HL-60/S4 (cell line): ENCODE data around the gene MAPK7.

Experiments used
- in situ Hi-C: fragments of 300-500 bp; cut with MboI; formaldehyde crosslinking; loops from 2 replicates; pipeline ENCODE4 v1.14.3; 2022; ENCODE audit warnings: low sequenced_read_pairs

Gene MAPK7

GRCh38 chr17:19392303-19392702 is 14.0 kb downstream of the MAPK7 start:
- in situ Hi-C loops = no loop called here

GRCh38 chr17:19397556-19398041 is 19.3 kb downstream of the MAPK7 start:
- in situ Hi-C loops = no loop called here

DNA sequence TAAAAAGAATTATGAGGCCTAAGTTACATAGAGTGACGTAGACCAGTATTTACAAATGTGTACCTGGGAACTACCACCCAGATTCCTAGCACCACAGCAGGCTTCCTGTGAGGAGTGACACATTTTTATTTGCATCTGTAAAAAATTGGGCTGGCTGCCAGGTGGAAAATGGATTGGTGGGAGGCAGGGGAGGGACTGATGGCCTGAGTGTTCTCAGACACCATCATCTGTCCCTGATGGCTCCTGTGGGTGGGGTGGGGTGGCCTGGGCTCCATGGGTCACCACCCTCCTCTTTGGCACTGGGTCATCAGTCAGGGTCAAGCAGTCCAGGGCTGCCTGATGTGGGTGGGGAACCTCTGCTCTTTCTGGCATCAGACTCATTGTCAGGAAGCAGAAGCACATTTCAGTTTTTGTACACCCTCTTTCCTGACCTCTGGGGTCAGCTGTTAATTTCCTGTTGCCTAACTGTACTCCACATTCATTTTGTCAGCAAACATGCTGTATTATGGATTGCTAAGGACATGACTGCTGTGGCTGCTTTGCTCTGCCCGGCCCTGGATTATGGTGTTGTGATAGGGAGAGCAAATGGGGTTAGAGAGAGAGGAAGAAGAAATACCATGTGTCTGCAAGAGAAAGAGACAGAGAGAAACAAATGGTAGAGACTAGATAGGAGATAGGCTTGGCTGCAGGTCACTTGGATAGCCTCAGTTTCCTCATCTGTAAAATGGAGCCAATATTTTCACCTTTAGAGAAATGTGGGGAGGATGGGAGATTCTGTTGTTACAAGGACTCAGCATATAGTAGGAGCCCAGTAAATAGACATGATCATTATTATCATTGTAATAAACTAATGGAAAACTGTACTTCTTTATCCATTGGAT is 20.2 kb downstream of the MAPK7 start:
- in situ Hi-C loops = no loop called here

DNA sequence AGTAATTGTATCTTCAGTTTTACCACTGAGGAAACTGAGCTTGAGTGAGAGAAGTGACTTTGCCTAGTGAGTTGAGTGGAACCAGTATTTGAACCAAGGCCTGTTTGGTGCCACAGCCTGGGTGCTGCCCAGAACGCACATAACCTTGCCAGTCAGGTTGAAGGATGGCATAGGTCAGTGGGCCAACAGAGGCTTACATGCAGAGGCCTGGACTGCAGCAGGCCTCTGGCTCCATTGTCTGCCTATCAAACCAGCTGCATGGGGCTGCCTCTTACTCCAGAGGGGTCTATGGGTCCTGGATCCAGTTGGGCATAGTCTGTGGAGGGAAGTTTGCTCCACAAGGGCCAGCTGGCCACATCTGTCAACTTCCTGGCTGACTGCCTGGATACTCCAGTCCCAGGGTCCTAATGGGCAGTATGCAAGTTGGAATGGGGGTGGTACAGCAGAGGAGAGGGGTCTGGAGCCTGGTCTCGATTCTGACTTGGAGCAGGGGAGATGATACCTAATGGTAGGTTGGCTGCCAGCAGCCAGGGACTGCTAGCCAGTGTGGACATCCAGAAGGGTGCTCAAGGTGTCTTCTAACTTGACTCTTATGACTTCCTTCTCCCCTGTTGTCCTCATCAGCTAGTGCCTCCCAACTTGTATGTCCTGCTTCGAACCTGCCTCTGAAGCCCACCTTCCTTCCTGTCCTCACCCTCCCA is 21.6 kb downstream of the MAPK7 start:
- in situ Hi-C loops = no loop called here

DNA sequence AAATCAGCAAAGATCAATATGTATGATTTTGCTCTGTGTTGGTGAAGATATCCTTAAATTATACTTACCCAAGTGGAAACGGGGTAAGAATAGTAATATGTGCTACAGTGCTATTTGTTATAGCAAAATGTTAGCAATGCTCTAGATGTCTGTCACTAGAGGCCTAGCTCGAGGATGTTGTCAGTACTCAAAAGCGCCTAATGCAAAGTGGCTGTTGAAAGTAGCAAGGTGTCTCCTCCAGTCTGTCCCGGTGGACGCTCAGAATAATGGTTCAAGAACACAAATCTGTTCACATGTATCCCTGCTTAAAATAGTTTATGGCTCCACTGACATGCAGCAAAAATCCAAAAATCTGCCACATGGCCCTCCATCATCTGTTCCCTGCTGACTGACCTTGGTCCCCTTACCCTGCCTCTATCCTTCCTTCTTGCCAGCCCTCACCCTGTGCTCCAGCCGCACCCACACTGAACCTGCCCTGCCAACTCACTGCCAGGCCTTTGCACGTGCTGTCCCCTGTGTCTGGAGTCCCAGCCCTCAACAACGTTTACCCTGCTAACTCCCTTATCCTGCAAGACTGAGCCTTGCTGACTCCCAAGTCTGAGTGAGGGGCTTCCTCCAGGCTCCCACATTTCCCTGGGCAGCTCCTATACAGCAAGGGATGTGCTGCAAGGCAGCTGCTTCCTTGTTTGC is 23.2 kb downstream of the MAPK7 start:
- in situ Hi-C loops = no loop called here

GRCh38 chr17:19402171-19402570 is 23.9 kb downstream of the MAPK7 start:
- in situ Hi-C loops = no loop called here

DNA sequence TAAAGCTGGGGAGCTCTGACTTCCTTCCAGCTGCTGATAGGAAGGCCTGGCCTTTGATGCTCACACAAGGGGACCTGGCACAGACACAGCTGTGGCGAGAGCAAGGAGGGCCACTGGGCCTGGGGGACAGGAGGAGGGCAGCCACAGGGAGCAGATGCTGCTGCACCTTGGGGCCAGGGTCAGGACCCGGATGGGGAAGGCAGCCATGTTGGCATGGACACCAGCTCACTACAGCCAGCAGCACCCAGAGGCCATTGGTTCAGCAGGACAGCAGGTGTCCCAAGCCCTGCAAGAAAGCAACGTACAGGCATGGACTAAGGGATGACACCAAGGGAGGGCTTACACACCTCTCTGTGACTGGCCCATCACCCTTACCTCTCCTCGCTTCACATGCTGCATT is 24.7 kb downstream of the MAPK7 start:
- in situ Hi-C loops = no loop called here

GRCh38 chr17:19404264-19404663 is 26.0 kb downstream of the MAPK7 start:
- in situ Hi-C loops = no loop called here

- in situ Hi-C loops = no loop called here
These were observed 26.8 kb downstream of the MAPK7 start for GRCh38 chr17:19405114-19405513.

DNA sequence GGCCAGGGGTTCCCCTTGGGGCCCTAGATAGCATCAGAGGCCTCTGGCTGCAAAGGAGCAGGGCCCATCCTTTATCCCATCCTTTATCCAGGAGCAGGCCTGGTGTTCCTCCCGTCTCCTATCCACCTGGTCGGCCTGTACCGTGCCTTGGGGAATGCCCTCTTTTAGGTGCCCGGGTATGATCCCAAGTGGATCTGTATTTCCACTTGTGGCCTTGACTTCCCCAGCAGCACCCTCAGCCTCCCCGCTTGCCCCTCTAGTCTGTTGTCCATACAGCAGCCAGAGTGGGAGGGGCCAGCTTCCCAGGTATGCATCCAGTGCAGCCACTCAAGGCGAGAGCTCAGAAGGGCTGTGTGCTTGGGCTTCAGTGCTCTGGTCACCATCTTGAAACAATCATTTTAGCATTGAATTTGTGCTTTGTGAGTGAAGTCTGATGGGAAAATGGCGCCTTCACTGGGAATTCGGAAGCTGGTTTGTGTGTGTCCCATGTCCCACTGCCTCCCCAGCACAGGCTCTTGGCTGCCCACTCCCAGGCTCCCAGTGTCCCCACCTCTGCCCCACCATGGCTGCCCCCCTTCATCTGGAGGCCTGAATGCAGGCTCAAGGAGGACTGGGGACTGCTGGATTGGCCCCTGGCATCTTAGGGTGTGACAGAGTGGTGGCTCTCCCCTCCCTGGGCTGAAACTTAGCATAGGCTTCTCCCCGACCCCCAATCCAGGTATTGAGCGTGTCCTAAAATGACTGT is 29.5 kb downstream of the MAPK7 start:
- in situ Hi-C loops = no loop called here

DNA sequence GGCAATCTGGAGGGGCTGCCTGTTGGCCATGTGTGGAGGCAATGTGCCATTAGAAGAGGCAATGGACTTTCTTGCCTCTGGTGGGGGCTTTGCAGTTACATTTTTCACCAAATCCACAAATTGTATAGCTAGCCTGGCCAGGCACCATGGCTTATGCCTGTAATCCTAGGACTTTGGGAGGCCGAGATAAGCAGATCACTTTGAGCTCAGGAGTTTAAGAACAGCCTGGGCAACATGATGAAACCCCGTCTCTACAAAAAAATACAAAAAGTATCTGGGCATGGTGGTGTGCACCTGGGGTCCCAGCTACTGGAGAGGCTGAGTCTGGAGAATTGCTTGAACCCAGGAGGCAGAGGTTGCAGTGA is 30.0 kb downstream of the MAPK7 start:
- in situ Hi-C loops = no loop called here

DNA sequence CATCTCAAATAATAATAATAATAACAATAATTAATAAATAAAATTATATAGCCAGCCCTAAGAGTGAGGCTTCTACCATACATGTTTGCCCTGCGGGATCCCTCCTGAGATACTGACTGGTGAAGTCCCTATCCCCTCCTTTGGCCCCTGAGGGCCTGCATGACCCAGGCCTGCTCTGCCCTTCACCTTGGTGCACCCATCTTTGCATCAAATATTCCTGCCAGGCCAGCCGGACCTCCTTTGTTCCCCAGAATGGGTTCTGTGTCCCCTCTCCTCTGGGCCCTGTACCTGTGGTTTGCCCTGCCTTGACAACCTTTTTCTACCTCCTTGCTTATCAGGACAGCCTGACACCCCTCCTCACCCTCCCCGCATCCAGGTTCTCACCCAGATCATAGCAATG is 30.8 kb downstream of the MAPK7 start:
- in situ Hi-C loops = no loop called here

DNA sequence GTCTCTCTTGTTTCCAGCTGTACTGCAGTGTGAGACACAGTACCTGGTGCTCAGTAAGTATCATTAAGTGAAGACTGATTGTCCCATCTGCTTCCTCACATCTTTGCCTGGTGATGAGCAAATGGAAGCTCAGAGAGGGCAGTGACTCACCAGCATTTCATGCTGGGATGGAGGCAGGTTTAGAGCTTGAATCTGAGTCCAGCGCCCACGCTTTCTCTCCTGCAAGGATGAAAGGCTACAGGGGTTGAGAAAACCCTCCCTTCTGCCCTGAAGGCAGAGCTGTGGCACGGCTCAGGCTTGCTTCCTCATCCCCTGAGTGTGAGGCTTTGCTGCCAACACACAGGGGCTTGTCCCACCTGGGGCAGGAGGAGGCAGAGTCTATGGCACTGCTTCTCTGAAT is 31.2 kb downstream of the MAPK7 start:
- in situ Hi-C loops = no loop called here

- in situ Hi-C loops = no loop called here
These were observed 31.8 kb downstream of the MAPK7 start for GRCh38 chr17:19410091-19410490.

DNA sequence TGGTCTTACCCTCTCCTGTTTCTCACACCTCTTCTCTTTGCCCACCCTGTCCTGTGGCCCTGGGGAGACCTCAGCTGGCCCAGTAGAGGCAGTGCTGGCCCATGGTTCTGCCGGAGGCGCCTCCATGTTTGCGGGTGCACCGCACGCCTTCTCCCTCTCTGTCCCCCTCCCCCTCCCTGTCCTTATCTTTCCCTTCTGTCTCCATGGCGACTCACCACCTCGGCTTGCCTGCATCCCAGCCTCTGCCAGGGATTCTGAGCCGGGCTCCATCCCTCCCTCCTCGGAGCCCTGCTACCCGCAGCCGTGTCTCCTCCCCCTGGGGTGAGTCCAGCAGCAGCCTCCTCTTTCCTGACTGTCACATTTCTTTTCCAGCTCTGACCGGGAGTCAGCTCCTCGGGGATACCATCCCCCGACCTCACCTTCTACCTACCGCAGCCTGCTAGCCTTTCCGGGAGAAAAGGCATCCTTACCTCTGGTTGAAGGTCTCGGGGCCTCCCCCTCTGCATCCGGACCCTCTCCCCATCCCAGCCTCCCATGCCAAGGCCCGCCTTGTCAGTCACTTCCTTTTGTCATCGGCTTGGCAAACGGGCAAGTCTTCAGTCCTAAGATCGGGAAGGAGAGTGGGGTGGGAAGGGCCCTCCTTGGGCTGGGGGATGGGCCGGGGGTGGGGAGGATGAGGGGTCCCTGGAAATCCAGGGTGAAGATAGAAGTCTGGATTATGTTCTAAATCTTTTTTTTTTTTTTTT is 32.8 kb downstream of the MAPK7 start, which contains the start of gene RNF112:
Gene RNF112, plus strand, starts transcription at position 358 of the 746 bp plus-strand sequence. Its CDS starts 177 bp downstream, at position 535.
- in situ Hi-C loops = no loop called here

DNA sequence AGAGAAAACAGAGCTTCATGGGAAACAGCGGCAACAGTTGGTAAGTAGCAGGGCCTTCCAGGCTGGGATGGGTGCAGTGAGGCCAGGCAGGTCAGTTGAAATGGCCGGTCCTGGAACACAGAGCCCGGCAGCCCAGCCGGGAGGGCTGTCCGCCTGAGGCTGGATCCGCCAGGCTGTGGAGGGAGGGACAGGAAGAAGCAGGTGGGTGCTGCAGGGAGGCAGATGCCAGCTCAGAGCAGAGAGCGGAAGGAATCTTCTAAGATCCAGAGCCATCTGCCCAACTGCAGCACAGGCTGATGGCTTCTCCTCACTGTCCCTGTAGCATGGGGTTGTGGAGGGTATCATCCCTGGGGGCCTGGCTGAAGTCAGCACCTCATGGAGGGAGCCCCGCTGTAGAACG is 33.3 kb downstream of the MAPK7 start:
- in situ Hi-C loops = no loop called here

DNA sequence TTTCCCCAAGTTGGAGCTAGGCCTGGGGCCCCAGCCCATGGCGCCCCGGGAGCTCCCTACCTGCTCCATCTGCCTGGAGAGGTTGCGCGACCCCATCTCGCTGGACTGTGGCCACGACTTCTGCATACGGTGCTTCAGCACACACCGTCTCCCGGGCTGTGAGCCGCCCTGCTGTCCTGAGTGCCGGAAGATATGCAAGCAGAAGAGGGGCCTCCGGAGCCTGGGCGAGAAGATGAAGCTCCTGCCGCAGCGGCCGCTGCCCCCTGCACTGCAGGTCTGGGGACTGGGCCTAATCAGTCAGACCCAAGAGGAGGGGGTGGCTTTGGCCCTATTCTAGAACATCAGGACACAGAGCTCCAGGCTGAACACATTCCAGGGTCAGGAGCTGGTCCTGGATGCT is 34.2 kb downstream of the MAPK7 start:
- in situ Hi-C loops = no loop called here

- in situ Hi-C loops = no loop called here
These were observed 34.7 kb downstream of the MAPK7 start for GRCh38 chr17:19412984-19413383.

DNA sequence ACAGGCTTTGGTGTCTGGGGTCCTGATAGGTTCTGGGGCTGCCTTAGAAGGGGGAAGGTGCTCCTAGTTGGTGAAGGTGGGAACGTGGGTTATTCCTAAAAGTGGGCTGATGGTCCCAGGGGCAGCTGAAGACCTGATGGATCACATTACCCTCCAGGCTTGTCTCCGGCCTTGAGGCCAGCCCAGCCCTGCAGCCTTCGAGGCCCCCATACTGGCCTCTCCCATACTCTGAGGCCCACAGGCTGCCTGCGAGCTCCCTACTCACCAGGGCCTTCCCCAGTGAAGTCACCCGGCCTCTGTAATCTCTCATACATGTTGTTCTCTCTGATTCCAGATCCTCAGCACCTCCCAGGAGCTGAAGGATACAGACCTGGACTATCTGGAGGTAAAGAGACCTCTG is 35.5 kb downstream of the MAPK7 start:
- in situ Hi-C loops = no loop called here
